SKM-1 (cell line): ENCODE data around the gene UNC45A.
"Not testable (repeated sequence)": the region's sequence is repeated elsewhere in the genome, so short reads cannot be mapped to it uniquely, and the experiment has no call there.

Experiments used
- DNase-seq: peaks from one replicate; lab custom pipeline; 2025; ENCODE audit not compliant: unreplicated experiment; lab: John Stamatoyannopoulos, UW

Gene UNC45A

GRCh38 chr15:90915808-90916440 lies 19.2 kb upstream of the UNC45A start:
- DNase-seq, result peak; percentile 61

- no peak for DNase-seq
These were observed 18.6 kb upstream of the UNC45A start for GRCh38 chr15:90916461-90916860.

- DNase-seq, result no peak
These were observed 17.5 kb upstream of the UNC45A start for GRCh38 chr15:90917569-90917968.

- no peak for DNase-seq
These were observed 16.9 kb upstream of the UNC45A start for GRCh38 chr15:90918034-90918788.

GRCh38 chr15:90918835-90919234 lies 16.2 kb upstream of the UNC45A start:
- DNase-seq, result no peak

GRCh38 chr15:90921887-90922286 lies 13.2 kb upstream of the UNC45A start:
- DNase-seq, result no peak

- not testable (repeated sequence) for DNase-seq
These were observed 12.3 kb upstream of the UNC45A start for GRCh38 chr15:90922712-90923322.

GRCh38 chr15:90924375-90924774 lies 10.7 kb upstream of the UNC45A start:
- no peak for DNase-seq

- DNase-seq, result not testable (repeated sequence)
These were observed 8.3 kb upstream of the UNC45A start for GRCh38 chr15:90926766-90927165.

- not testable (repeated sequence) for DNase-seq
These were observed 7.0 kb upstream of the UNC45A start for GRCh38 chr15:90928106-90928505.

- DNase-seq, result no peak
These were observed 5.7 kb upstream of the UNC45A start for GRCh38 chr15:90929246-90930019.

- no peak for DNase-seq
These were observed 4.1 kb upstream of the UNC45A start for GRCh38 chr15:90930861-90931574.

- no peak for DNase-seq
These were observed 3.6 kb upstream of the UNC45A start for GRCh38 chr15:90931575-90931827.

GRCh38 chr15:90931828-90932659 lies 3.0 kb upstream of the UNC45A start, which contains the start of gene HDDC3:
HDDC3 (minus strand) TSS chr15:90932549; CDS start chr15:90932540, 9 bp downstream.
- peak; percentile 73 for DNase-seq

GRCh38 chr15:90932660-90932991 lies 2.5 kb upstream of the UNC45A start:
- no peak for DNase-seq

- no peak for DNase-seq
These were observed 1.8 kb upstream of the UNC45A start for GRCh38 chr15:90933301-90933700.

GRCh38 chr15:90934256-90934948 lies 683 bp upstream of the UNC45A start:
- DNase-seq, result peak; percentile 61

- no peak for DNase-seq
These were observed 1.7 kb downstream of the UNC45A start for GRCh38 chr15:90936823-90937222.

- no peak for DNase-seq
These were observed 3.2 kb downstream of the UNC45A start for GRCh38 chr15:90938261-90938660.

- no peak for DNase-seq
These were observed 4.7 kb downstream of the UNC45A start for GRCh38 chr15:90939756-90940155.
